ENCODE measurements around the gene ECE1. TPM values are rescaled to one million over a fixed set of nuclear protein-coding genes. Genes with fewer than 3 reads are reported as not detected.

Gene ECE1
- total and polyA plus RNA-seq, 2 of the 13 experiments (the other 11 are each of a cell fraction or from before 2014, with no cell fraction given): 13.5 to 21.2 TPM

GRCh38 chr1:21189906-21190500 lies 100.3 kb downstream of the ECE1 start (continued):
- TF ChIP-seq NR0B2 (CRISPR knock-in tag; IDR thresholded peaks at IDR 0.05): no peak
- TF ChIP-seq EZH2 (conservative IDR thresholded peaks at IDR 0.05; ENCODE audit: low read depth, low read length): no peak
- no peak for TF ChIP-seq HOMEZ (CRISPR knock-in tag; IDR thresholded peaks at IDR 0.05; ENCODE audit: low read depth)
- no peak for TF ChIP-seq SALL2 (CRISPR knock-in tag; IDR thresholded peaks at IDR 0.05)
- no peak for TF ChIP-seq ZNF674 (CRISPR knock-in tag; IDR thresholded peaks at IDR 0.05; ENCODE audit: low read depth)
- TF ChIP-seq NFIB (CRISPR knock-in tag; IDR thresholded peaks at IDR 0.05; ENCODE audit: borderline replicate concordance): no peak
- TF ChIP-seq GABPB1 (CRISPR knock-in tag; IDR thresholded peaks at IDR 0.05): no peak

GRCh38 chr1:21189421-21189820 lies 100.8 kb downstream of the ECE1 start:
- Histone ChIP-seq H3K4me3 (replicated peaks in 1 of 3; ENCODE audit: insufficient read depth in 1 of 3, low read depth in 2 of 3, low read length in 3 of 3) (no peak overlapping the region), H3K36me3 (replicated peaks in 1 of 2; ENCODE audit: control insufficient read depth in 1 of 2, insufficient read depth in 2 of 2, low read length in 2 of 2) (no peaks in the 10 kb centered on the region), H3K9ac (ENCODE audit: insufficient read depth, low read depth, low read length) (no peak overlapping the region), H3K4me1 (ENCODE audit: insufficient read depth, low read length) (peaks cover 14% of the 10 kb centered on the region), H3K27me3 (ENCODE audit: control insufficient read depth in 1 of 2, insufficient read depth in 2 of 2, low read length in 2 of 2) (peaks cover 0 to 4% of the 10 kb centered on the region in 2 experiments; a peak in 1 of 5 replicates), H3K9me3 (ENCODE audit: low read length) (no peaks in the 10 kb centered on the region), H3K4me2 (ENCODE audit: low read depth, low read length) (no peak overlapping the region), H3K27ac (ENCODE audit: extremely low read length, insufficient read depth, low read length) (no peak overlapping the region), H4K20me1 (ENCODE audit: insufficient read depth, low read length) (no peaks in the 10 kb centered on the region), H2AFZ (ENCODE audit: low read length) (no peak overlapping the region), H3K79me2 (ENCODE audit: insufficient read depth, low read length) (no peaks in the 10 kb centered on the region)
- ATAC-seq: no peak; the same call in 2 of the 3 replicates
- no peak for FAIRE-seq
- no peak for DNase-seq (ENCODE audit: low spot score)
- 0% methylated on average over 3 of the region's 3 CpGs for WGBS (ENCODE audit: low lambda C conversion rate)
- CTCF ChIA-PET (ENCODE audit: low intra/inter-chr PET ratio, low total read pairs): no interaction called here
- POLR2A ChIA-PET: no interaction called here
- no TSS peak for BruUV-seq (replicated peaks)
- intact Hi-C loops (cut with micrococcal nuclease; ENCODE audit: unreplicated experiment): no loop called here
- in situ Hi-C loops (cut with HindIII; ENCODE audit: extremely low pct_ligation_motif_present, low pct_unique_long_range_greater_than_20kb): loop anchor here (25.0 kb wide), 1 partner anchor 202 kb away; no protein-coding TSS in a partner anchor
- TF ChIP-seq KAT7 (CRISPR knock-in tag; IDR thresholded peaks at IDR 0.05; ENCODE audit: borderline replicate concordance): no peak
- no peak for TF ChIP-seq MAFG (CRISPR knock-in tag; IDR thresholded peaks at IDR 0.05)
- TF ChIP-seq GABPB1 (CRISPR knock-in tag; IDR thresholded peaks at IDR 0.05): no peak
- TF ChIP-seq HES4 (CRISPR knock-in tag; IDR thresholded peaks at IDR 0.05; ENCODE audit: borderline replicate concordance): no peak
- no peak for TF ChIP-seq NAIF1 (CRISPR knock-in tag; IDR thresholded peaks at IDR 0.05; ENCODE audit: borderline replicate concordance)
- no peak for TF ChIP-seq MLX (CRISPR knock-in tag; IDR thresholded peaks at IDR 0.05)
- no peak for TF ChIP-seq REPIN1 (CRISPR knock-in tag; IDR thresholded peaks at IDR 0.05; ENCODE audit: borderline replicate concordance, low read depth)
- TF ChIP-seq ETV5 (CRISPR knock-in tag; IDR thresholded peaks at IDR 0.05; ENCODE audit: borderline replicate concordance): no peak
- no peak for TF ChIP-seq TFE3 (CRISPR knock-in tag; IDR thresholded peaks at IDR 0.05)
- no peak for TF ChIP-seq KMT2B (CRISPR knock-in tag; IDR thresholded peaks at IDR 0.05)

Data from HepG2 (cell line).